Mesendoderm (in vitro differentiated cells): ENCODE results near the gene PRR20D. TPM values are rescaled to one million over a fixed set of nuclear protein-coding genes. Genes with fewer than 3 reads are reported as not detected.
"Not testable (repeated sequence)": the region's sequence is repeated elsewhere in the genome, so short reads cannot be mapped to it uniquely, and the experiment has no call there.

Source experiments
- DNase-seq: peaks from one replicate; pipeline ENCODE4 v3.0.0; 2013
- H2AK5ac ChIP-seq: 2 replicates; pipeline ENCODE4 v1.6.1; 2013; ENCODE audit warnings: low read length, inconsistent platforms
- H2BK120ac ChIP-seq: 2 replicates; pipeline ENCODE4 v1.6.1; 2013; ENCODE audit warnings: low read depth, mild to moderate bottlenecking, low read length, moderate library complexity, mixed read lengths
- H2BK15ac ChIP-seq: replicated peaks from 2 replicates; pipeline ENCODE4 v1.6.1; 2013; ENCODE audit warnings: low read depth, mild to moderate bottlenecking, moderate library complexity
- H2BK5ac ChIP-seq: 2 replicates; pipeline ENCODE4 v1.6.1; 2013; ENCODE audit warnings: low read length, inconsistent platforms
- H3K18ac ChIP-seq: 2 replicates; pipeline ENCODE4 v1.6.1; 2013; ENCODE audit warnings: mild to moderate bottlenecking, low read length, mixed read lengths
- H3K23ac ChIP-seq: one replicate; pipeline ENCODE4 v1.6.1; 2013; ENCODE audit warnings: low read length
- H3K27ac ChIP-seq: 2 replicates; pipeline ENCODE4 v1.5.1; 2013; ENCODE audit warnings: low read depth, mild to moderate bottlenecking, inconsistent platforms, low read length, moderate library complexity
- H3K27me3 ChIP-seq: 2 replicates; pipeline ENCODE4 v1.6.1; 2013; ENCODE audit warnings: low read length, control low read depth, mild to moderate bottlenecking, inconsistent platforms; ENCODE audit not compliant: insufficient read depth, poor library complexity
- H3K36me3 ChIP-seq: 2 replicates; pipeline ENCODE4 v1.6.1; 2013; ENCODE audit warnings: low read length, inconsistent platforms; ENCODE audit not compliant: control insufficient read depth, insufficient read depth
- H3K4ac ChIP-seq: one replicate; pipeline ENCODE4 v1.6.1; 2013; ENCODE audit warnings: low read depth, mild to moderate bottlenecking, low read length, moderate library complexity
- H3K4me1 ChIP-seq: 2 replicates; pipeline ENCODE4 v1.6.1; 2013; ENCODE audit warnings: low read depth, low read length, inconsistent platforms; ENCODE audit not compliant: control insufficient read depth
- H3K4me2 ChIP-seq: 2 replicates; pipeline ENCODE4 v1.6.1; 2013; ENCODE audit warnings: low read length
- H3K4me3 ChIP-seq: 2 replicates; pipeline ENCODE4 v1.5.1; 2013; ENCODE audit warnings: mild to moderate bottlenecking, low read length
- H3K56ac ChIP-seq: one replicate; pipeline ENCODE4 v1.6.1; 2013; ENCODE audit warnings: low read length
- H3K79me1 ChIP-seq: 2 replicates; pipeline ENCODE4 v1.6.1; 2013; ENCODE audit warnings: low read length, inconsistent platforms
- H3K79me2 ChIP-seq: 2 replicates; pipeline ENCODE4 v1.6.1; 2013; ENCODE audit warnings: mild to moderate bottlenecking, low read length; ENCODE audit not compliant: control insufficient read depth, insufficient read depth
- H3K9ac ChIP-seq: 2 replicates; pipeline ENCODE4 v1.6.1; 2013; ENCODE audit warnings: low read length, inconsistent platforms
- H4K5ac ChIP-seq: one replicate; pipeline ENCODE4 v1.6.1; 2013; ENCODE audit warnings: low read length
- H4K8ac ChIP-seq: one replicate; pipeline ENCODE4 v1.6.1; 2013; ENCODE audit warnings: low read depth, mild to moderate bottlenecking, control low read depth, low read length, moderate library complexity
- WGBS: extraction: QIAGEN DNeasy Blood & Tissue Kit; methylation state at CpG from one replicate; pipeline ENCODE4 v1.1.7; 2013; ENCODE audit warnings: low lambda C conversion rate, missing lambda C conversion rate; ENCODE audit not compliant: insufficient coverage; ENCODE audit errors: extremely low coverage; 5-methylcytosine and 5-hydroxymethylcytosine counted together
- polyA plus RNA-seq, 2 experiments: library from polyadenylated mRNA; stranded (reverse); fragments of 200-250 nt; gene quantifications; one replicate each; pipeline ENCODE4 v1.2.3, GENCODE V29; 2013

The PRR20D gene
- polyA plus RNA-seq (2013, experiment 1 of 2) = not detected
- polyA plus RNA-seq (2013, experiment 2 of 2) = not detected

DNA sequence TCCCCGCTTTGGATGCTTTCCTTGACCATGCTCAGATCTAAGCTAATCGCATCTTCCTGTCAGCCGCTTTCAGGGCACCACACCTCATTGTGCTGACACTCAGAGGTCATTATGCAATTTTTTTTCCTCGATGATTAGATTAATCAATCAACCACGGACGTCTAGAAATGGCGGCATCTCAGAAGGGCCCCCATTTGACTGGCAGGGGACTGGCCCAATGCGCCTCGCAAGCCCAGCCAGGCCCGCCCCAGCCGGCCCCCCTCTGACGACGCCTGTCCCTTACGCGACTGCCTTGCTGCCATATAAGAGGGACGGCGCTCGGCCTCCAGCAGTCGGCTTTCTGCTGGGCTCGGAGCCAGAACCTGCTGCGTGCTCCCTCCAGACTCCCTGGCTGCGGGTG, at the start of gene PRR20D:
Gene PRR20D, plus strand, starts transcription at position 301 of the 400 bp plus-strand sequence. CDS start 387 bp downstream, outside the sequence.
- H3K9ac ChIP-seq, H3K36me3 ChIP-seq, DNase-seq, H3K4me3 ChIP-seq, H3K23ac ChIP-seq, H2AK5ac ChIP-seq, H4K8ac ChIP-seq, H3K18ac ChIP-seq, H3K4ac ChIP-seq, H3K56ac ChIP-seq, H3K4me1 ChIP-seq, H3K79me2 ChIP-seq, H2BK120ac ChIP-seq, H4K5ac ChIP-seq, H3K27me3 ChIP-seq, H3K27ac ChIP-seq, H2BK15ac ChIP-seq, H2BK5ac ChIP-seq, H3K79me1 ChIP-seq, H3K4me2 ChIP-seq: not testable (repeated sequence)
- no CpG with 5 or more reads among the region's 22 CpGs for WGBS

DNA sequence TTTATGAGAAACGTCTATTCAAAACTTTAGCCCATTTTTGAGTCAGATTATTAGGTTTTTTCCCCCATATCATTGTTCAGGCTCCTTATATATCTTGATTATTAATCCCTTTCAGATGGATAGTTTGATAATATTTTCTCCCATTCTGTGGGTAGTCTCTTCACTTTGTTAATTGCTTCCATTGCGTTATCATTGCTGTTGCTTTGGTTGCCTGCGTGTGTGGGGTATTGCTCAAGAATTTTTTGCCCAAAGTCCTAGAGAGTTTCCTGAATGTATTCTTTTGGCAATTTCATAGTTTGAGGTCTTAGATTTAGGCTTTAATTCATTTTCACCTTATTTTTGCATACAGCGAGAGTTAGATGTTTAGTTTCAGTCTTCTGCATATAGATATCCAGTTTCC, 45.5 kb upstream of the PRR20D start:
- Histone ChIP-seq H3K23ac (no peak overlapping the region), H3K4me3 (no peak overlapping the region)

DNA sequence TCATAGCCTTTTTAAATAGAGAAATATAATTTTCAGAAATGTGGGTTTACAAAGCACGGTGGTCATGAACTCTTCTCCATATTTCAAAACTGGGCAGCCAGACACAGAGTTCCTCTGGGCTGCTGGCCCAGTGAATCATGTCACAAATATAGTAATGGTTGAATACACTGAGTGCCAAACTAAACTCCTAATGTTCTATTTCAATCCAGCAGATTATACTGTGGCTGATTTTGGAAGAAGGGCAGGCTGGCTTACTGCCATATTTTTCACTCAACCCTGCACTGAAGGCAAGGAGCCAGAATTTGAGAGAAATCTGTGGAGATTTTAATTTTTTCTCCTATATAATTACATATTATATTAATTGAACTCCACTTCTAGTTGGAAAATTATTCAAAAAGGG, 36.8 kb upstream of the PRR20D start:
- WGBS = no CpG with 5 or more reads among the region's 1 CpG

More for the DNA sequence above, 45.5 kb upstream of the PRR20D start:
- Histone ChIP-seq H3K4me2 (no peak overlapping the region), H2BK120ac (no peak overlapping the region), H3K79me2 (no peaks in the 10 kb centered on the region), H3K9ac (no peak overlapping the region), H3K4me1 (no peaks in the 10 kb centered on the region), H3K18ac (no peak overlapping the region), H2BK5ac (no peak overlapping the region), H3K36me3 (no peaks in the 10 kb centered on the region), H2AK5ac (no peak overlapping the region), H2BK15ac (no peak overlapping the region), H4K5ac (no peak overlapping the region), H4K8ac (no peak overlapping the region), H3K56ac (no peak overlapping the region), H3K4ac (no peak overlapping the region), H3K27ac (no peak overlapping the region), H3K27me3 (no peaks in the 10 kb centered on the region), H3K79me1 (no peaks in the 10 kb centered on the region)
- no CpG with 5 or more reads among the region's 4 CpGs for WGBS
- no peak for DNase-seq

DNA sequence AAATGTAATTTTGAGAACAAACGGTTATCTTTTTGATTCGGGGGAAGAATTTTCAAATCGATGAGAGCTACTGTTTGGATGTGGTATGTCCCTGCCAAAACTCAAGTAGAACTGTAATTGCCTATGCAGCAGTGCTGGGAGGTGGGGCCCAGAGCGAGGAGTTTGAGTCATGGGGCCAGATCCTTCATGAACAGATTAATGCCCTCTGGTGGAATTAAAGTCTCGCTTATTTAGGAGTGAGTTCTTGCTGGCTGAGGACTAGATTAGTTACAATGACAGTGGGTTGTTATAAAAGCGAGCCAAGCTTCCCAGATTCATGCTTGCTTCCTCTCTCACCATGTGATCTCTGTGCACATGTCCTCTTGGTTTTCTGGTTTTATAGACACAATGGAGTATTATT, 31.5 kb upstream of the PRR20D start:
- Histone ChIP-seq H2BK5ac (no peak overlapping the region), H3K79me1 (no peaks in the 10 kb centered on the region), H3K36me3 (no peaks in the 10 kb centered on the region), H2AK5ac (no peak overlapping the region), H3K4me3 (no peak overlapping the region), H3K56ac (no peak overlapping the region), H4K5ac (no peak overlapping the region), H2BK120ac (no peak overlapping the region), H3K27me3 (no peaks in the 10 kb centered on the region), H3K4me2 (no peak overlapping the region), H3K4ac (no peak overlapping the region), H4K8ac (no peak overlapping the region), H3K4me1 (no peaks in the 10 kb centered on the region), H2BK15ac (no peak overlapping the region), H3K23ac (no peak overlapping the region), H3K79me2 (no peaks in the 10 kb centered on the region), H3K18ac (no peak overlapping the region), H3K9ac (no peak overlapping the region), H3K27ac (no peak overlapping the region)
- peak; percentile 41 for DNase-seq
- WGBS = no CpG with 5 or more reads among the region's 6 CpGs

More for the DNA sequence above, 36.8 kb upstream of the PRR20D start:
- no peak overlapping the region for H3K18ac ChIP-seq
- H3K23ac ChIP-seq = no peak overlapping the region
- no peak overlapping the region for H4K5ac ChIP-seq
- no peaks in the 10 kb centered on the region for H3K36me3 ChIP-seq
- H3K27ac ChIP-seq = no peak overlapping the region
- no peaks in the 10 kb centered on the region for H3K79me1 ChIP-seq
- H3K4ac ChIP-seq = no peak overlapping the region
- no peak overlapping the region for H3K4me3 ChIP-seq
- no peaks in the 10 kb centered on the region for H3K79me2 ChIP-seq
- H2AK5ac ChIP-seq = no peak overlapping the region
- no peak overlapping the region for H2BK5ac ChIP-seq
- no peaks in the 10 kb centered on the region for H3K27me3 ChIP-seq
- no peaks in the 10 kb centered on the region for H3K4me1 ChIP-seq
- H4K8ac ChIP-seq = no peak overlapping the region
- no peak overlapping the region for H2BK120ac ChIP-seq
- no peak for DNase-seq
- no peak overlapping the region for H3K9ac ChIP-seq
- H3K4me2 ChIP-seq = no peak overlapping the region
- H3K56ac ChIP-seq = no peak overlapping the region
- no peak overlapping the region for H2BK15ac ChIP-seq

DNA sequence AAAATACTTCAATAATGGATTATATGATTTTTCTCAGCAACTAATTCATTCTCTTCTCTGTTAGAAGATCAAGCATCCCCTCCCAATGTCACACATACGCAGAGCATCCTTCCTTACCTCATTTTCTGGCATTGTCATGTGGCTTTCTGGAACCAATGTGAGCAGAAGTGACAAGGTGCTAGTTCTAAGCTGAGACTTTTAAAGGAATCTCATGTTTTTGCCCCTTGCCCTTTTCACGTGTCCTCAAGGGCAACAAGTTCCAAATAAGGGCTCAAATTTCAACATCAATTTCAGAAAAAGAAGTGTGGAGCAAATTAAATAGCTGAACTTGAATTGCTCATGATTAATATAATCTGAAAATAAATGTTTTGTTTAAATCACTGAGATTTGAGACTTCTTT, 24.3 kb upstream of the PRR20D start:
- no peaks in the 10 kb centered on the region for H3K79me1 ChIP-seq
- no peak overlapping the region for H2AK5ac ChIP-seq
- no peak overlapping the region for H2BK15ac ChIP-seq
- H2BK120ac ChIP-seq = no peak overlapping the region
- H4K5ac ChIP-seq = no peak overlapping the region
- no CpG with 5 or more reads among the region's 2 CpGs for WGBS
- no peaks in the 10 kb centered on the region for H3K27me3 ChIP-seq
- no peak overlapping the region for H3K18ac ChIP-seq
- H3K4ac ChIP-seq = no peak overlapping the region
- H4K8ac ChIP-seq = no peak overlapping the region
- H3K56ac ChIP-seq = no peak overlapping the region
- H3K4me1 ChIP-seq = no peaks in the 10 kb centered on the region
- no peaks in the 10 kb centered on the region for H3K36me3 ChIP-seq
- no peak overlapping the region for H3K4me2 ChIP-seq
- no peak overlapping the region for H3K9ac ChIP-seq
- H3K79me2 ChIP-seq = no peaks in the 10 kb centered on the region
- no peak overlapping the region for H3K4me3 ChIP-seq
- no peak overlapping the region for H2BK5ac ChIP-seq
- DNase-seq = no peak
- H3K27ac ChIP-seq = no peak overlapping the region
- H3K23ac ChIP-seq = no peak overlapping the region

DNA sequence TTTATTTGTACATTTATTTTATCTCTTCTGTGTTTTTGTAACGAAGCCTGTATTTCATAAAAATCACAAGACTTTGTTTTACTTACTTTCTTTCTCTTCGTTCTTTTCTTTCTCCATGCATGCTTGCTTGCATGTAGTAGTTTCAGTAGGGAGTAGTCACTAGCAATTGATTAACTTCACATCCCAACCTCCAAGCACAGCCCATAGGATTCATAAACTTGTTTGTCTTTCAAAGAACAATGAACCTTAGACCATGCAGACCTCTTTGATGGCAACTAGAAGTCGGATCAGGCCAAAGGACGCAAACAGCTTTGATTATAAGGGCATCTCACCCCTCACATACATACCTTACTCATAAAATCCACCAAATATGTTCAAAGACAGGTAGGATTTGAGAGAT, 22.8 kb upstream of the PRR20D start:
- Histone ChIP-seq H3K36me3 (no peaks in the 10 kb centered on the region), H3K4me1 (no peaks in the 10 kb centered on the region), H3K23ac (no peak overlapping the region), H4K8ac (no peak overlapping the region), H3K4ac (no peak overlapping the region), H2AK5ac (no peak overlapping the region), H3K4me3 (no peak overlapping the region), H3K56ac (no peak overlapping the region), H3K18ac (no peak overlapping the region), H3K79me2 (no peaks in the 10 kb centered on the region), H3K79me1 (no peaks in the 10 kb centered on the region), H2BK15ac (no peak overlapping the region), H2BK5ac (no peak overlapping the region), H3K9ac (no peak overlapping the region), H3K27me3 (no peaks in the 10 kb centered on the region), H4K5ac (no peak overlapping the region), H3K27ac (no peak overlapping the region), H2BK120ac (no peak overlapping the region), H3K4me2 (no peak overlapping the region)
- WGBS = no CpG with 5 or more reads among the region's 4 CpGs
- DNase-seq = no peak
